ENCODE results near the gene ADAMTS14. TPM values are rescaled to one million over a fixed set of nuclear protein-coding genes. Genes with fewer than 3 reads are reported as not detected.

ADAMTS14 gene
- total and polyA plus RNA-seq, 4 donors = 0.08 to 2.4 (median 0.37) TPM

GRCh38 chr10:70777063-70777875, 105.0 kb downstream of the ADAMTS14 start:
- no peak for ATAC-seq (ENCODE audit: low FRiP score)
- intact Hi-C loops (cut with DNase I) = no loop called here
- 92 to 93% methylated on average over 17 to 18 of the region's 18 CpGs for WGBS, 2 donors

GRCh38 chr10:70778267-70778924, 106.1 kb downstream of the ADAMTS14 start:
- Histone ChIP-seq H3K36me3 (ENCODE audit: control insufficient read depth in 1 of 2, insufficient read depth in 2 of 2, low read length in 1 of 2) (no peaks in the 10 kb centered on the region), H3K4me3 (ENCODE audit: low read length in 2 of 2) (no peak overlapping the region), H3K9me3 (ENCODE audit: control insufficient read depth, low read length) (no peaks in the 10 kb centered on the region), H3K4me1 (ENCODE audit: control insufficient read depth in 1 of 2, insufficient read depth in 2 of 2, low read length in 2 of 2) (no peaks in the 10 kb centered on the region), H3K27me3 (ENCODE audit: control insufficient read depth in 1 of 2, insufficient read depth in 2 of 2, low read length in 1 of 2) (no peaks in the 10 kb centered on the region), H3K27ac (ENCODE audit: low read depth in 1 of 2, low read length in 2 of 2) (no peak overlapping the region)
- WGBS, 2 donors = 75 to 77% methylated on average over 9 of the region's 9 CpGs
- intact Hi-C loops (cut with DNase I) = no loop called here
- no peak for DNase-seq
- ATAC-seq (ENCODE audit: low FRiP score) = no peak

More at GRCh38 chr10:70777063-70777875, 105.0 kb downstream of the ADAMTS14 start:
- Histone ChIP-seq H3K27ac (ENCODE audit: low read depth in 1 of 2, low read length in 2 of 2) (no peak overlapping the region), H3K9me3 (ENCODE audit: control insufficient read depth, low read length) (no peaks in the 10 kb centered on the region), H3K4me3 (ENCODE audit: low read length in 2 of 2) (no peak overlapping the region), H3K4me1 (ENCODE audit: control insufficient read depth in 1 of 2, insufficient read depth in 2 of 2, low read length in 2 of 2) (no peaks in the 10 kb centered on the region), H3K36me3 (ENCODE audit: control insufficient read depth in 1 of 2, insufficient read depth in 2 of 2, low read length in 1 of 2) (no peaks in the 10 kb centered on the region), H3K27me3 (ENCODE audit: control insufficient read depth in 1 of 2, insufficient read depth in 2 of 2, low read length in 1 of 2) (no peaks in the 10 kb centered on the region)
- peak in 1 of 2 donors; percentile 63 for DNase-seq

GRCh38 chr10:70779088-70779487, 106.8 kb downstream of the ADAMTS14 start:
- Histone ChIP-seq H3K4me3 (ENCODE audit: low read length in 2 of 2) (no peak overlapping the region), H3K9me3 (ENCODE audit: control insufficient read depth, low read length) (no peaks in the 10 kb centered on the region), H3K27ac (ENCODE audit: low read depth in 1 of 2, low read length in 2 of 2) (no peak overlapping the region), H3K36me3 (ENCODE audit: control insufficient read depth in 1 of 2, insufficient read depth in 2 of 2, low read length in 1 of 2) (no peaks in the 10 kb centered on the region), H3K27me3 (ENCODE audit: control insufficient read depth in 1 of 2, insufficient read depth in 2 of 2, low read length in 1 of 2) (no peaks in the 10 kb centered on the region), H3K4me1 (ENCODE audit: control insufficient read depth in 1 of 2, insufficient read depth in 2 of 2, low read length in 2 of 2) (no peaks in the 10 kb centered on the region)
- ATAC-seq (ENCODE audit: low FRiP score) = no peak
- intact Hi-C loops (cut with DNase I) = no loop called here
- DNase-seq = no peak
- WGBS, 2 donors = 47 to 54% methylated on average over 2 of the region's 2 CpGs

- Histone ChIP-seq H3K36me3 (ENCODE audit: control insufficient read depth in 1 of 2, insufficient read depth in 2 of 2, low read length in 1 of 2) (no peaks in the 10 kb centered on the region), H3K9me3 (ENCODE audit: control insufficient read depth, low read length) (no peaks in the 10 kb centered on the region), H3K4me3 (ENCODE audit: low read length in 2 of 2) (no peak overlapping the region), H3K4me1 (ENCODE audit: control insufficient read depth in 1 of 2, insufficient read depth in 2 of 2, low read length in 2 of 2) (no peaks in the 10 kb centered on the region), H3K27me3 (ENCODE audit: control insufficient read depth in 1 of 2, insufficient read depth in 2 of 2, low read length in 1 of 2) (no peaks in the 10 kb centered on the region), H3K27ac (ENCODE audit: low read depth in 1 of 2, low read length in 2 of 2) (no peak overlapping the region)
- DNase-seq = peak in 1 of 2 donors; percentile 67
- intact Hi-C loops (cut with DNase I) = no loop called here
- 88 to 92% methylated on average over 16 of the region's 16 CpGs for WGBS, 2 donors
- ATAC-seq (ENCODE audit: low FRiP score) = no peak
Measured at GRCh38 chr10:70779511-70780369, 107.4 kb downstream of the ADAMTS14 start.

- no peaks in the 10 kb centered on the region for H3K27me3 ChIP-seq (ENCODE audit: control insufficient read depth in 1 of 2, insufficient read depth in 2 of 2, low read length in 1 of 2)
- WGBS, 2 donors = 96 to 99% methylated on average over 9 of the region's 9 CpGs
- no peaks in the 10 kb centered on the region for H3K36me3 ChIP-seq (ENCODE audit: control insufficient read depth in 1 of 2, insufficient read depth in 2 of 2, low read length in 1 of 2)
- DNase-seq (no peak), ATAC-seq (ENCODE audit: low FRiP score) (no peak)
- no peak overlapping the region for H3K27ac ChIP-seq (ENCODE audit: low read depth in 1 of 2, low read length in 2 of 2)
- H3K4me3 ChIP-seq (ENCODE audit: low read length in 2 of 2) = no peak overlapping the region
- no peaks in the 10 kb centered on the region for H3K4me1 ChIP-seq (ENCODE audit: control insufficient read depth in 1 of 2, insufficient read depth in 2 of 2, low read length in 2 of 2)
- no peaks in the 10 kb centered on the region for H3K9me3 ChIP-seq (ENCODE audit: control insufficient read depth, low read length)
- intact Hi-C loops (cut with DNase I) = no loop called here
Measured at GRCh38 chr10:70780370-70780760, 108.1 kb downstream of the ADAMTS14 start.

- ATAC-seq (ENCODE audit: low FRiP score) (no peak), DNase-seq (no peak)
- H3K27me3 ChIP-seq (ENCODE audit: control insufficient read depth in 1 of 2, insufficient read depth in 2 of 2, low read length in 1 of 2) = no peaks in the 10 kb centered on the region
- no peaks in the 10 kb centered on the region for H3K9me3 ChIP-seq (ENCODE audit: control insufficient read depth, low read length)
- intact Hi-C loops (cut with DNase I) = no loop called here
- H3K27ac ChIP-seq (ENCODE audit: low read depth in 1 of 2, low read length in 2 of 2) = no peak overlapping the region
- 96 to 97% methylated on average over 4 of the region's 4 CpGs for WGBS, 2 donors
- no peaks in the 10 kb centered on the region for H3K36me3 ChIP-seq (ENCODE audit: control insufficient read depth in 1 of 2, insufficient read depth in 2 of 2, low read length in 1 of 2)
- no peak overlapping the region for H3K4me3 ChIP-seq (ENCODE audit: low read length in 2 of 2)
- no peaks in the 10 kb centered on the region for H3K4me1 ChIP-seq (ENCODE audit: control insufficient read depth in 1 of 2, insufficient read depth in 2 of 2, low read length in 2 of 2)
Measured at GRCh38 chr10:70780772-70781171, 108.5 kb downstream of the ADAMTS14 start.

- no peak overlapping the region for H3K4me3 ChIP-seq (ENCODE audit: low read length in 2 of 2)
- no peak for DNase-seq
- no peaks in the 10 kb centered on the region for H3K9me3 ChIP-seq (ENCODE audit: control insufficient read depth, low read length)
- 95% methylated on average over 8 of the region's 8 CpGs for WGBS, 2 donors
- intact Hi-C loops (cut with DNase I) = no loop called here
- no peak overlapping the region for H3K27ac ChIP-seq (ENCODE audit: low read depth in 1 of 2, low read length in 2 of 2)
- no peaks in the 10 kb centered on the region for H3K27me3 ChIP-seq (ENCODE audit: control insufficient read depth in 1 of 2, insufficient read depth in 2 of 2, low read length in 1 of 2)
- H3K36me3 ChIP-seq (ENCODE audit: control insufficient read depth in 1 of 2, insufficient read depth in 2 of 2, low read length in 1 of 2) = no peaks in the 10 kb centered on the region
- ATAC-seq (ENCODE audit: low FRiP score) = no peak
- H3K4me1 ChIP-seq (ENCODE audit: control insufficient read depth in 1 of 2, insufficient read depth in 2 of 2, low read length in 2 of 2) = no peaks in the 10 kb centered on the region
Measured at GRCh38 chr10:70781461-70782051, 109.2 kb downstream of the ADAMTS14 start.

GRCh38 chr10:70782086-70782745, 109.9 kb downstream of the ADAMTS14 start:
- H3K9me3 ChIP-seq (ENCODE audit: control insufficient read depth, low read length) = no peaks in the 10 kb centered on the region
- no peaks in the 10 kb centered on the region for H3K36me3 ChIP-seq (ENCODE audit: control insufficient read depth in 1 of 2, insufficient read depth in 2 of 2, low read length in 1 of 2)
- no peak overlapping the region for H3K27ac ChIP-seq (ENCODE audit: low read depth in 1 of 2, low read length in 2 of 2)
- DNase-seq (no peak), ATAC-seq (ENCODE audit: low FRiP score) (no peak)
- intact Hi-C loops (cut with DNase I) = no loop called here
- no peak overlapping the region for H3K4me3 ChIP-seq (ENCODE audit: low read length in 2 of 2)
- no peaks in the 10 kb centered on the region for H3K27me3 ChIP-seq (ENCODE audit: control insufficient read depth in 1 of 2, insufficient read depth in 2 of 2, low read length in 1 of 2)
- WGBS, 2 donors = 83 to 87% methylated on average over 4 of the region's 4 CpGs
- no peaks in the 10 kb centered on the region for H3K4me1 ChIP-seq (ENCODE audit: control insufficient read depth in 1 of 2, insufficient read depth in 2 of 2, low read length in 2 of 2)

Data from aorta (tissue), 5 donors.